ACC112 (cell line): ENCODE data around the gene REX1BD.
A peak's percentile ranks its signal among the peaks of the same experiment; 100 is the strongest.
"Not testable (repeated sequence)": the region's sequence is repeated elsewhere in the genome, so short reads cannot be mapped to it uniquely, and the experiment has no call there.

Experiments used
- H2AFZ ChIP-seq: fragments of 200-600 bp; sonication (generic); one replicate; pipeline ENCODE4 v1.6.0; 2017; ENCODE audit warnings: antibody characterized with exemption, low read length; ENCODE audit not compliant: unreplicated experiment
- H3K27ac ChIP-seq: fragments of 200-600 bp; sonication (generic); 2 replicates; pipeline ENCODE4 v1.5.1; 2014; ENCODE audit warnings: low read depth, mild to moderate bottlenecking, antibody characterized with exemption, low read length, moderate library complexity
- H3K27me3 ChIP-seq: fragments of 200-600 bp; sonication (generic); 2 replicates; pipeline ENCODE4 v1.6.1; 2014; ENCODE audit warnings: mild to moderate bottlenecking, antibody characterized with exemption, low read length, moderate library complexity, mixed read lengths; ENCODE audit not compliant: insufficient read depth
- H3K36me3 ChIP-seq: fragments of 200-600 bp; sonication (generic); 2 replicates; pipeline ENCODE4 v1.6.1; 2016; ENCODE audit warnings: mild to moderate bottlenecking, antibody characterized with exemption, low read length, moderate library complexity, mixed read lengths; ENCODE audit not compliant: insufficient read depth
- H3K4me1 ChIP-seq: fragments of 200-600 bp; sonication (generic); one replicate; pipeline ENCODE4 v1.6.1; 2016; ENCODE audit warnings: low read length, mixed read lengths; ENCODE audit not compliant: insufficient read depth, unreplicated experiment, control insufficient read depth
- H3K4me3 ChIP-seq: fragments of 200-600 bp; sonication (generic); 2 replicates; pipeline ENCODE4 v1.5.1; 2014; ENCODE audit warnings: mild to moderate bottlenecking, low read depth, low read length
- H3K79me2 ChIP-seq: fragments of 200-600 bp; sonication (generic); one replicate; pipeline ENCODE4 v1.6.0; 2016; ENCODE audit warnings: low read length; ENCODE audit not compliant: control insufficient read depth, unreplicated experiment, insufficient read depth

REX1BD gene

DNA sequence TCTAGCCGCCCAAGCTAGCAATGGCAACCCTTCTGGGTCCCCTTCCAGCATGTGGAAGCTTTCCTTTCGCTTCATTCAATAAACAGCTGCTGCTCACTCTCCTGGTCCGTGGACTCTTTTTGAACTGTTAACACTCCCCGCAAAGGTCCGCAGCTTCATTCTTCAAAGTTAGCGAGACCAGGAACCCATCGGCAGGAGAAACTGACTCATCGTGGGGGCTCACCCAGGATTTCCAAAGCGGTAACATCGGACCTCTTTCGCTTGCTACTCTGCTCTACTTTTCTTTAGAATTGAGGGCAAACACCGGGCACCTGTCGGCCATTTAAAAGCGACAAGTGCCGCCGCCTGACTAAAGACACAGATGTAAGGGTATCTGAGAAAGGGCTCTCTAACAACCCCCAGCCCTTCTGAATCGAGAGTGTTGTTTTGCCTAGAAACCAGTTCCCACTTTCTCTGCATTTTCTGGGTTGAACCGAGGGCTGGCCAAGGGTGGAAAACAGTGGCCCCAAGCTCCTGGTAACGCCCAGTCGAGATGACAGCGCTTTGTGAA lies 11.2 kb upstream of the REX1BD start:
- Histone ChIP-seq H3K4me1 (peaks cover 11% of the 10 kb centered on the region), H3K27ac (no peak overlapping the region), H3K4me3 (no peak overlapping the region), H3K36me3 (peaks cover 11% of the 10 kb centered on the region; the same call in 1 of the 2 replicates), H3K79me2 (peaks cover 17% of the 10 kb centered on the region), H2AFZ (no peak overlapping the region), H3K27me3 (no peaks in the 10 kb centered on the region)

DNA sequence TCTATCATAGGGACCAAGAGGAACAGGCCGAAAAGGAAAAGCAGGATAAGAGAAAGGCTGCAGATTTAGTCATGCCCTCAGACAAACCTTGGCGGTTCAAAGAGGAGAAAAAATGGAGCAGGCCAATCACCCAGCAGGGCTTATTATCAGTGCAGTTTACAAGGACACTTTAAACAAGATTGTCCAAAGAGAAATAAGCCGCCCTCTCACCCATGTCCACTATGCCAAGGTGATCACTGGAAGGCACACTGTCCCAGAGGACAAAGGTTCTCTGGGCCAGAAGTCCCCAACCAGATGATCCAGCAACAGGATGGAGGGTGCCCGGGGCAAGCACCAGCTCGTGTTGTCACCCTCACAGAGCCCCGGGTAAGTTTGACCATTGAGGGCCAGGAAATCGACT lies 8.3 kb upstream of the REX1BD start:
- H3K4me3 ChIP-seq: no peak overlapping the region

DNA sequence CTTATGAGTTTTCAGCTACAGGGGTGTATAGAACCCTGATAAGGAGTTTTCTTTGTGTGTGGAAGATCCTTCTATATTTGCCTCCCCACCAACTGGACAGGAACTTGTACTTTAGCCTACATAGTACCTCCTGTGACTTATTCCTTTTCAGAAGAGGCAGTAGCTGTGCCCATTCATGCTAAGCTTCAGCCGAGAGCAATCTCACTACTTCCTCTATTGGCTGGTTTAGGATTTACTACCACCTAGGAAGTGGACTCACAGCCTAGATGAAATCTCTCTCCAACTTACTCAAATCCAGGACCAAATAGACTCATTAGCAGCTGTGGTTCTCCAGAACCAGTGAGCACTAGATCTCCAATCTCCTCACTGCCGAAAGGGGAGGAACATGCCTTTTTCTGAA lies 2.3 kb upstream of the REX1BD start:
- H3K27ac ChIP-seq: no peak overlapping the region
- no peaks in the 10 kb centered on the region for H3K36me3 ChIP-seq
- H3K4me3 ChIP-seq: no peak overlapping the region
- H3K4me1 ChIP-seq: peaks cover 5% of the 10 kb centered on the region
- no peaks in the 10 kb centered on the region for H3K79me2 ChIP-seq
- H2AFZ ChIP-seq: no peak overlapping the region
- H3K27me3 ChIP-seq: no peaks in the 10 kb centered on the region

More for the DNA sequence above, 8.3 kb upstream of the REX1BD start:
- no peaks in the 10 kb centered on the region for H3K4me1 ChIP-seq
- no peaks in the 10 kb centered on the region for H3K27me3 ChIP-seq
- H3K27ac ChIP-seq: no peak overlapping the region
- peaks cover 6% of the 10 kb centered on the region; the same call in 1 of the 2 replicates for H3K36me3 ChIP-seq
- no peak overlapping the region for H2AFZ ChIP-seq
- no peaks in the 10 kb centered on the region for H3K79me2 ChIP-seq

DNA sequence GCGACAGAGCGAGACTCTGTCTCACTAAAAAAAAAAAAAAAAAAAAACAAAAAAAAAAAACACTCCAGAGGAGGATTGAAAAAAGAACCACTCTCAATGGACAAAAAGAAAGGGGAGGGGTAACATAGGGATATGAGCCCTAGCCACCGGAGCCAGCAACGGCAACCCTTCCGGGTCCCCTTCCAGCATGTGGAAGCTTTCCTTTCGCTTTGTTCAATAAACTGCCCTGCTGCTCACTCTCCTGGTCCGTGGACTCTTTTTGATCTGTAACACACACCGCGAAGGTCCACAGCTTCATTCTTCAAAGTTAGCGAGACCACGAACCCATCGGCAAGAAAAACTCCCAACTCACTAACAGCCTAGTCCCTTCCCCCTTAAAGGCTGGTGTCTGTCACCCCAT lies 1.0 kb upstream of the REX1BD start:
- Histone ChIP-seq H3K4me3 (peak overlapping the region; percentile 89), H3K4me1 (peaks cover 5% of the 10 kb centered on the region), H2AFZ (no peak overlapping the region), H3K27me3 (no peaks in the 10 kb centered on the region), H3K27ac (no peak overlapping the region), H3K79me2 (no peaks in the 10 kb centered on the region), H3K36me3 (no peaks in the 10 kb centered on the region)

GRCh38 chr19:18587962-18588610 lies 512 bp upstream of the REX1BD start:
- H2AFZ ChIP-seq: peak overlapping the region; percentile 83
- H3K27ac ChIP-seq: peak overlapping the region; percentile 64
- H3K79me2 ChIP-seq: no peaks in the 10 kb centered on the region
- H3K36me3 ChIP-seq: no peaks in the 10 kb centered on the region
- peak overlapping the region; percentile 89 for H3K4me3 ChIP-seq
- no peaks in the 10 kb centered on the region for H3K27me3 ChIP-seq
- H3K4me1 ChIP-seq: peaks cover 5% of the 10 kb centered on the region

DNA sequence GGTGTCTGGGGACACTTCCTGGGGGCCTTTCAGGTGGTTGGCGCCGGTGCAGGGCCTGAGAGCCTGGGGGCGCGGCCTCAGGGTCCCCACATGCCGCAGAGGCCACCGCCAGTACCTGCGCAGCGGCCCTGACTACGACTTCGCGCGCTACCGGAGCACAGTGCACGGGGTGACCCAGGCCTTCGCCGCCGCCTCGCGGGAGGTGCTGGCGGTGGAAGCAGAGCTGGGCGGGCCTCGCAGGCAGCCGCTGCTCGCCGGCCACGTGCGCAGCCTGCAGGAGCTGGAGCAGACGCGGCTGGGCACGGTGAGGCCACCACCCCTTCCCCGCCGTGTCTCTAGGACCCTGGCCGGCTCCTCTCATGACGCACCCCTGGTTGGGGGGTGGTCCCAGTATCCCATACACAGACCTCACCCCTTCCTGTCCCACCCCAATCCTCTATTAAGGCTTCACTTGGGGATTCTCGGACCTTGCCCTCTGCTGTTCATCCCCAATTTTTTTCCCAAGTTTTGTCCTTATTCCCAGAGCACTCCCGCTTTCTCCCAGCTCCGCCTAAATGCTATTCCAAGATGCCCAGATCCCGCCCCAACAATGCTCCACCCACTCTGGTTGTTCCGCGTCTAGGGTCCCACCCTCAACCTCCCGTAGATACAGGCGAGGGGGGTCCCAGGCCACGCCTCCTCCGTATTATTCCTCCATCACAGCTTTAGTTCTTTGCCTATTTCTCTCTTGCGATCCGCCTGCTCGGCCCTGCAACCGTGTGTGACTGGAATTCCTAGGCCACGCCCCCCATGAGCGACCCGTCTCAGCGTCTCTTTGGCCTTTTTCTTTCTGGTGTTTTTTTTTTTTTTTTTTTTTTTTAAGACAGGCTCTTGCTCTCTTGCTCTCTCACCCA lies 1.0 kb downstream of the REX1BD start:
- Histone ChIP-seq H3K79me2 (no peaks in the 10 kb centered on the region), H3K36me3 (no peaks in the 10 kb centered on the region), H3K27ac (peak overlapping the region; percentile 64), H3K27me3 (no peaks in the 10 kb centered on the region), H3K4me3 (peak overlapping the region; percentile 89), H2AFZ (peak overlapping the region; percentile 87), H3K4me1 (peaks cover 5% of the 10 kb centered on the region)

GRCh38 chr19:18590273-18591272 lies 2.0 kb downstream of the REX1BD start:
- Histone ChIP-seq H3K36me3 (no peaks in the 10 kb centered on the region), H3K4me3 (peak overlapping the region; percentile 89), H2AFZ (no peak overlapping the region), H3K79me2 (no peaks in the 10 kb centered on the region), H3K4me1 (peaks cover 5% of the 10 kb centered on the region), H3K27me3 (no peaks in the 10 kb centered on the region), H3K27ac (no peak overlapping the region)

DNA sequence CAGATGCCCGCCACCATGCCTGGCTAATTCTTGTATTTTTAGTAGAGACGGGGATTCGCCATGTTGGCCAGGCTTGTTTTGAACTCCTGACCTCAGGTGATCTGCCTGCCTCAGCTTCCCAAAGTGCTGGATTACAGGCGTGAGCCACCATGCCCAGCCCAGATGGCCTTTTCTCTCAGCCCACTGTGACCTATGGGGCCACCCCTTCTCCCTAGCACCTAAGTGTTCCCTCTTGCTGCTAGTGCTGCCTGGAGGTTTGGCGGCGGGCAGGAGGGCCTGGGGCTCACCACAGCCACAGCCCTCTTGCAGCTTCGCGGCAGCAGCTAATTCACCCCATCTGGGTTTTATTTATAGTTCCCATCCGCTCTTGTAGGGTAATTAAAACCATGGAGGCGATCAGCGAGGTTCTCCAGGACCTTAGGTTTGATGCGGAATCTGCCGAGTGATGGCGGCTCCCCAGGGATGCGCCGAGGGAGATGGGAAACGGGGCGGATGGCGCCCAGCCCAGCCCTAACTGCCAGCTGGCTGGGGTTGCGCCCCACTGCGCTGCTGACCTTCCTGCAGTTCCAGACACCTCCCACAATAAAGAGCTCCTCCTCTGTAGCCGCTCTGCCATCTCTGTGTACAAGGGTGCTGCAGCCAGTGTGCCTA lies 3.3 kb downstream of the REX1BD start:
- H3K27ac ChIP-seq: no peak overlapping the region
- no peaks in the 10 kb centered on the region for H3K36me3 ChIP-seq
- H3K27me3 ChIP-seq: no peaks in the 10 kb centered on the region
- H2AFZ ChIP-seq: no peak overlapping the region
- no peak overlapping the region for H3K4me3 ChIP-seq
- no peaks in the 10 kb centered on the region for H3K79me2 ChIP-seq
- H3K4me1 ChIP-seq: peaks cover 5% of the 10 kb centered on the region

- H3K4me1 ChIP-seq, H3K27me3 ChIP-seq, H2AFZ ChIP-seq, H3K4me3 ChIP-seq, H3K36me3 ChIP-seq, H3K27ac ChIP-seq, H3K79me2 ChIP-seq: not testable (repeated sequence)
Observed at GRCh38 chr19:18592732-18593131, 4.1 kb downstream of the REX1BD start.
